GM19452 (cell line): ENCODE data around the gene PRUNE2.

Source experiments
- ATAC-seq: cut with Tn5 transposase; IDR thresholded peaks from one replicate; pipeline ENCODE4 v1.9.1; 2021; ENCODE audit not compliant: unreplicated experiment

The PRUNE2 gene

GRCh38 chr9:76634356-76635054, 271.4 kb downstream of the PRUNE2 start:
- no peak for ATAC-seq

DNA sequence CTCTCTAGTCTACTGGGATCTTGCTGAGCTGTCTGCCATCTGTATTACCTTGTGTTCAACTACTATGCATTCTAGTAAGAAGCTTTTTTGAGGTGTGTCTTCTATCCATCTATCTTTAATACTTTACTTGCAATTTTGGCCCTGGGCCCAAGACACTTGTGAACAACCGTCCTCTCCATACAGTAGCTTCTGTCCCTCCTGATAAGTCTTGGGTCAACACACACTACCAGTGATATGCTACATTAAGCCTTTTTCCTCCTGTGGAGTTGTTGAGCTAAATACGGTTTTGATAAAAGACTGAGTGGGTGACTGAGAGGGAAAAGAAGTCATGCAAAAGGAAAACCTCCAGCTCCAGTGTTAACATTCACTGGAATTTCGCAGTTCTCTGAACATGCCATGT, 275.0 kb downstream of the PRUNE2 start:
- no peak for ATAC-seq

DNA sequence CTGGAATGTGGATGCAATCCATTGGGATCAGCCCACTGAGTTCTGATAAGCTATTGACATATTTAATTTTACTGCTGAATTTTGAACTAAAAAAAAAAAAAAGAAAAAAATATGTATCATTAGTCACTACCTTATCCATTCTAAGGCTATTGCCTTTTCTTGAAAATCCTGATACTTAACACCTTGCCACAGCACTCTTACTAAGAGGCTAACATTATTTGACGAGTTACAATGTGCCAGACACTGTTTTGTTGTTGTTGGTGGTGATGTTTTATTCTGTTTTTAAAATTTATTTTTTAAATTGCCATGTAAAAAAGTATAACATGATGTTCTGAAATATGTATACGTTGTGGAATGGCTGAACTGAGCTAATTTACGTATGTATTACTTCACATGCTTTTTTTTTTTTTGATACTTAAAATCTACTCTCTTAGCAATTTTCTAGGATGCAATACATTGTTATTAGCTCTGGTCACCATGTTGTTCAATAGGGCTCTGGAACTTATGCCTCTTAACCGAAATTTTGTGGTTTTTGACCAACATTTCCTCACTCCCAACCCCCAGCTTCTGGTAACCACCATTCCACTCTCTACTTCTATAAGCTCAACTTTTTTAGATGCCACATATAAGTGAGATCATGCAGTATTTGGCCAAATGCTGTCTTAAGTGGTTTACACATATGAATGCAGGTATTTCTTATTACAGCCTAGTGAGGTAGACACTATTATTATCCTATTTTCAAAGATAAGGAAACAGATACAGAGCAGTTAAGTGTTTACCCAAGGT, 276.5 kb downstream of the PRUNE2 start:
- no peak for ATAC-seq

DNA sequence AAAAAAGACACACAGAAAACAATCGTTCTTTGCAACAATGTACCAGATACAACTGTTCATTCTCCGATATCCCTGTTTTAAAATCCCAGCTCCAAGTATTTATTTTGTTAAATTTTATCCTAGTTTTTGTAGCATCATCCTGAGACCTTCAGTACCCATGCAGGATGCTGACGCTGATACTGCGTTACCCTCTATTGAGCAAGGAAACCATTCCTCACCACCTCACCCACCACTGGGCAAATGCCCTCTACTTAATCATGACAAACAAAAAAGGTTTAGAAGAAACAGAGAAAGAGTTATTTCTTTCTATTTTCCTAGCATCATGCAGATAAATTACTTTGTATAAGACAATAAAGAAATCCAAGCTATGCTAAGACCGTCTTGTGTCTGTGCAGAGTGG, 277.8 kb downstream of the PRUNE2 start:
- ATAC-seq = no peak

DNA sequence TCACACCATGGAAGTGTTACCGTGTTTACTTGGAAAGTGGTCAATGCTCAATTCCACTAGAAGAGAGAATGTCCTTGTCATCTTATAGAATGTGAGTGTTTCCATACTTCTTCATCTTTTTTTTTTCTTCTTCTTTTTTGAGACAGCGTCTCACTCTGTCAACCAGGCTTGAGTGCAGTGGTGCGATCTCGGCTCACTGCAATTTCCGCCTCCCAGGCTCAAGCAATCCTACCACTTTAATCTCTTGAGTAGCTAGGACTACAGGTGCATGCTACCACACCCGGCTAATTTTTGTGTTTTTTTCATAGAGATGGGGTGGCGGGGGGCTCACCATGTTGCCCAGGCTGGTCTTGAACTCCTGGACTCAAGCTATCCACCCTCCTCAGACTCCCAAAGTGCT, 278.9 kb downstream of the PRUNE2 start:
- no peak for ATAC-seq

DNA sequence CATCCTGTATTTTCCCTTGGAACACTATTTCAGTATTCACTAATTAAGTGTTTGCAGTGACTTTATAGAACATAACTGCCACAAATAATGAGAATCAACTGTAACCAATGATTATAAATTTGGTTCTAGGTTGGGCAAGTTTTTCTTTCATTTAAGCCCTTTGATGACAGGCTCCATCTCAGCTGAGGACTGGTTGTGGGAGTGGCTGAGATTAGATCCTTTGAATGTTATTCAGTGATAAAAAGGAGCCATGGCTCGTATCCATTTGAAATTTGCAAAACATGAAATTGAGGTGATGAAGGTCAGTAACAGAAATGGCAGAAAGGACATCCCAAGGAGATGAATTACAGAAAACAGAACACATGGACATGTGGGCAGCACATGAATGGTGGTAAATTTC, 279.8 kb downstream of the PRUNE2 start:
- ATAC-seq = no peak

- peak; percentile 98 for ATAC-seq
Measured at GRCh38 chr9:76624391-76625048, 281.4 kb downstream of the PRUNE2 start.

GRCh38 chr9:76620996-76621395, 284.9 kb downstream of the PRUNE2 start:
- no peak for ATAC-seq

DNA sequence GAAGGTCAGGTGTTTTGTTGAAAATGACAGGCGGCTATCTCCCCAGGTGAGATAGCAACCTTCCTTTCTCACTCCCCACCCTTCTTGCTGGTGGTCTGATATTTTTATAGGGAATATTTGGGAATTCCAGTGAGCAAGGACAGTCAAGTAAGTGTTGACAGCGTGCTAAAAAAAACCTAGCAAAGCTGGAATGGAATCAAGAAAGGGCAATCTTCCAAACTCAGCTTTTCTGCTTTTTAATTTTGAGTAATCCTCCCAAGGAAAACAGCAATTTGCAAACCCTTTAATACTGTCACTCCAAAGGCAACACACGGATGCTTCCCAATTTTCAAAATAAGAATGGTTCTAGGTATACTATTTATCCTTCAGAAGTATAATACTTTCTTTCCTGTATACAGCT, 285.3 kb downstream of the PRUNE2 start:
- no peak for ATAC-seq

GRCh38 chr9:76619640-76620039, 286.3 kb downstream of the PRUNE2 start:
- ATAC-seq = no peak

DNA sequence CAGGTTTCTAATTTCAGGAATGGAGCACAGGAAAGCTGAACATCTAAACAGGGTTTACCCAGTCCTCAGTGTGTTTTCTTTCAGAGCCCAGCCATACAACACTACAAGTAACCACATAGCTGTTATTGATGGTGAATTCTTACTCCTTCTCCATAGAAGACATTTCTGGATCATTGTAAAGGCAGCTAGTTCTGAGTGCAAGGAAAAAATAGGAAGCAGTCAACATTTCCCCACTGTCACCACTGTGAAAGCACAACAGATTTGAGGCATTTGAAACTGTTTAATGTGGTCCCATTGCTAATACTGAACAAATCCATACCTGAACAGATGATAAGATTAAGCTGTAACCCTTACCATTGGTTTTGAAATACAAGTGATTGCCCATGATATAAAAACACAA, 286.7 kb downstream of the PRUNE2 start:
- ATAC-seq = no peak

DNA sequence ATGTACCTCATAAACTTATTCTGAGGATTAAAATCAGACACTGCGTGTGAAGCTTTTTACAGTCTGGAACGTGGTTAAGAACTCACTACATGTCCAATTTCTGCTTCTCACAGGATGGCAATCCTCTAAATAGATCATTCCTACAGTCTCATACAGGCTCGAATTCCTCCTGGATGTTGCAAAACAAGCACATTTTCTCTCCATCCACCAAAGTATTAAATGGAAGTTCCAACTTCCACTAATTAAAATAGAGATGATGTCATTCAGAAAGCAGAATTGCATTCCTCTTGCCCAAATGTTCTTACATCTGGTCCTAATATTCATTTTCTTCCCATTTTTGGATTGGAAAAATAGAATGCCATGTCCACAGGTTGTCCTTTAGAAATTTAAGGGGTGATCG, 287.2 kb downstream of the PRUNE2 start:
- ATAC-seq = no peak

- ATAC-seq = no peak
Measured at GRCh38 chr9:76617497-76618175, 288.3 kb downstream of the PRUNE2 start.

DNA sequence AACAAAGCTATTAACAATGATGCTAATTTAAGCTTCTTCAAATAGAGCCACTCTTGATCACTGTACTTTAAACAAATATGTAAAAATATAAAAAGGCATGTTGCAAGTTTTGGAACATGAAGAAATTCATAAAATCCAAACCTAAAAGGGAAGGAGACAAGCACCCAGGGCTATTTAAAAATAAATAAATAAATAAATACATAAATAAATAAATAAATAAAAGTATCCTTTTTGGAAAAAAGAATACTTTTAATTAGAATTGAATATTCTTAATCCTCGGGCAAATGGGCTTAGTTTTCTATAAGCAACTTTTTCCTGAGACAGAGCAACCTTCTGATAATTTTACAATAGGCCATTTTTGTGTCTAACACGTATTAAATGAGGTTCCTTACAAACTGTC, 289.1 kb downstream of the PRUNE2 start:
- no peak for ATAC-seq

GRCh38 chr9:76615177-76615603, 290.7 kb downstream of the PRUNE2 start:
- ATAC-seq = no peak

DNA sequence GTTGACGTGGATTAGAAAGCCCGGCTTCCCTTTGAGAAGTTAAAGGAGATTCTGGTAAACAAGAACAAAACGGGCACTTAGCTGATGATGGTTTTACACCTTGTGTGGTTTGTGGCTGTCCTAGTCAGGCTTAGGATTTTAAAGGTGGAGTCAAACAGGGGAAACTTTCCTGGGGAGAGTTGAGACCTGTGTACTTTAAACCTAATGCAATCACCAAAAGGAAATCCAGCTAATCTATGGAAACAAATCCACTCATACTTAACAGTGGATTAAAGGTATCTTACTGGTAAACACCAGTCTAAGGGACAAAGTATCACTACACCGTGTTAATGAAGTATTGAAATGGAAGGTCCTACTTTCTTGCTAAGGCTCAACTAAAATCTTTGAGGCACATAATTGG, 291.9 kb downstream of the PRUNE2 start:
- no peak for ATAC-seq

- ATAC-seq = no peak
Measured at GRCh38 chr9:76613150-76613781, 292.6 kb downstream of the PRUNE2 start.

DNA sequence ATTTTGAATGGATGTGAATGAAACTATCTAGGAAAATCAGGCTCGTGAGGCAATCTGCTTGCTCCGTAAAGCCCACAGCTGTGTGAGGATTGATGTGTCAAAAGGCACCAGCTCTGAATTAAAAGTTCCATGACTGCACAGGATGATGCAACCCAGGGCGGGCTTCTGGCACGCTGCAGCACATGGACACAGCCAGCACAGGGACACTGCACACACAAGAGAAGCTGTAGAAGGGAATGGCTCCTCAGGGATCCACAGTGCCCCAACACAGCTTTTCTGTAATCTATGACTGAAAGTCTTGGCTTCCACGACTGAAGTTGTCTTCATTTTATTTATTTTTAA, 295.9 kb downstream of the PRUNE2 start:
- no peak for ATAC-seq

- ATAC-seq = no peak
Measured at GRCh38 chr9:76609285-76610010, 296.5 kb downstream of the PRUNE2 start.

- no peak for ATAC-seq
Measured at GRCh38 chr9:76608575-76609273, 297.2 kb downstream of the PRUNE2 start.
